IPS-18a (cell line): ENCODE measurements around the gene C1QTNF6.
"Not testable (repeated sequence)": the region's sequence is repeated elsewhere in the genome, so short reads cannot be mapped to it uniquely, and the experiment has no call there.

Experiments
- H3K27ac ChIP-seq: one replicate; pipeline ENCODE4 v1.5.1; 2013; ENCODE audit warnings: low read length
- H3K27me3 ChIP-seq: one replicate; pipeline ENCODE4 v1.6.1; 2013; ENCODE audit warnings: mild to moderate bottlenecking, low read length; ENCODE audit not compliant: control insufficient read depth, insufficient read depth
- H3K36me3 ChIP-seq: one replicate; pipeline ENCODE4 v1.6.1; 2013; ENCODE audit warnings: low read depth, low read length; ENCODE audit not compliant: control insufficient read depth
- H3K4me1 ChIP-seq: one replicate; pipeline ENCODE4 v1.6.1; 2013; ENCODE audit warnings: low read depth, low read length; ENCODE audit not compliant: control insufficient read depth
- H3K4me3 ChIP-seq: one replicate; pipeline ENCODE4 v1.5.1; 2013; ENCODE audit warnings: low read length
- H3K9ac ChIP-seq: one replicate; pipeline ENCODE4 v1.6.1; 2013; ENCODE audit warnings: mild to moderate bottlenecking, low read length, moderate library complexity
- H3K9me3 ChIP-seq: one replicate; pipeline ENCODE4 v1.6.1; 2013; ENCODE audit warnings: low read depth, low read length; ENCODE audit not compliant: control insufficient read depth

C1QTNF6 gene

DNA sequence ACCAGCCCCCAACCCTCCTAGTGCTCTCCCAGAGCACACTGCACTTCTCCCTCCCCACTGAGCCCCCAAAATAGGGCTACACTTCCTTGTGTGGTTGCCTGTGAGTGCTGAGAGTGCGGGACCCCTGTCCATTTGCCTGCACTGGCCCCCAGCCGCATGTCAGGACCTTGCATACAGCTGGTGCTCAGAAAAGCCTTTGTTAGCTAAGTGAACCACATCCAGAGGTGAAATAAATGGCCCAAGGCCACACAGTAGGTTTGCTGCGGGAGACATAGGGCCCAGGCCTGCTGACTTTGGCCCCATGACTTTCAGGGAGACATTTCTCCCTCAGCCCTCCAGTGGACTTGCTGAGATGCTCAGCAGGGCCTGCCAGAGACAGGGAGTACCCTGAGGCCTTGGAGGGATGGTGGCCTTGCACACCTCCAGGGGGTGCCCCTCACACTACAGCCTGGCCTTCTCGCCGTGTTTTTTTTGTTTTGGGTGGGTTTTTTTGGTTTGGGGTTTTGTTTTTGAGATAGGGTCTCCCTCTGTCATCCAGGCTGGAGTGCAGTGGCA, 14.0 kb upstream of the C1QTNF6 start:
- Histone ChIP-seq H3K36me3 (no peaks in the 10 kb centered on the region), H3K4me1 (peaks cover 6% of the 10 kb centered on the region), H3K27me3 (no peaks in the 10 kb centered on the region), H3K4me3 (no peak overlapping the region), H3K9me3 (no peaks in the 10 kb centered on the region), H3K27ac (no peak overlapping the region), H3K9ac (no peak overlapping the region)

DNA sequence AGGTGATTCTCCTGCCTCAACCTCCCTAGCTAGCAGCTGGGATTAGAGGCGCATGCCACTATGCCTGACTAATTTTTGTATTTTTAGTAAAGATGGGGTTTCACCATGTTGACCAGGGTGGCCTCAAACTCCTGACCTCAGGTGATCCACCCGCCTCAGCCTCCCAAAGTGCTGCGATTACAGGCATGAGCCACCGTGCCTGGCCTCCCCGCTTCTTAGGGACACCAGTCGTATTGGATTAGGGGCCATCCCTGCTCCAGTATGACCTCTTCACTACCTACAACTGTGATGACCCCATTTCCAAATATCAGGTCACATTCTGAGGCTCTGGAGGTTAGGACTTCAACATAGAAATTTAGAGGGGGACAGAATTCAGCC, 13.4 kb upstream of the C1QTNF6 start:
- H3K27ac ChIP-seq, H3K4me3 ChIP-seq, H3K9ac ChIP-seq, H3K4me1 ChIP-seq, H3K36me3 ChIP-seq, H3K9me3 ChIP-seq, H3K27me3 ChIP-seq: not testable (repeated sequence)

DNA sequence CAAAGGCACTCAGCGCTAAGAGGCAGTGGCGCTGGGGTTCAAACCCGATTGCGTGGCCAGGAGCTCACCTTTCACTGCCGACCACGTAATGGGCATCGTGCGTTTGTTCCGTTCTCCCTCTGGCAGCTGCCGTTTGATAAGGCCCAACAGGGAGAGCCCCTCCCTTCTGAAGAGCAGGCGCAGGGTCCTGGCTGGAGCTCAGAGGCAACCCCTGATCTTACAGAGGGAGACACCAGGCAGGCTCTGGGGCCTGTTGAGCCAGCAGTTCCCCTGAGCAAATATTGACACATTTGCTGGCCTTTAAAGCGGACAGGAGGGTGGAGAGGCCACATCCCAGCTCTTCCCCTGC, 11.7 kb upstream of the C1QTNF6 start:
- Histone ChIP-seq H3K9ac (no peak overlapping the region), H3K4me3 (no peak overlapping the region), H3K27me3 (no peaks in the 10 kb centered on the region), H3K9me3 (no peaks in the 10 kb centered on the region), H3K4me1 (peaks cover 9% of the 10 kb centered on the region), H3K27ac (no peak overlapping the region), H3K36me3 (no peaks in the 10 kb centered on the region)

DNA sequence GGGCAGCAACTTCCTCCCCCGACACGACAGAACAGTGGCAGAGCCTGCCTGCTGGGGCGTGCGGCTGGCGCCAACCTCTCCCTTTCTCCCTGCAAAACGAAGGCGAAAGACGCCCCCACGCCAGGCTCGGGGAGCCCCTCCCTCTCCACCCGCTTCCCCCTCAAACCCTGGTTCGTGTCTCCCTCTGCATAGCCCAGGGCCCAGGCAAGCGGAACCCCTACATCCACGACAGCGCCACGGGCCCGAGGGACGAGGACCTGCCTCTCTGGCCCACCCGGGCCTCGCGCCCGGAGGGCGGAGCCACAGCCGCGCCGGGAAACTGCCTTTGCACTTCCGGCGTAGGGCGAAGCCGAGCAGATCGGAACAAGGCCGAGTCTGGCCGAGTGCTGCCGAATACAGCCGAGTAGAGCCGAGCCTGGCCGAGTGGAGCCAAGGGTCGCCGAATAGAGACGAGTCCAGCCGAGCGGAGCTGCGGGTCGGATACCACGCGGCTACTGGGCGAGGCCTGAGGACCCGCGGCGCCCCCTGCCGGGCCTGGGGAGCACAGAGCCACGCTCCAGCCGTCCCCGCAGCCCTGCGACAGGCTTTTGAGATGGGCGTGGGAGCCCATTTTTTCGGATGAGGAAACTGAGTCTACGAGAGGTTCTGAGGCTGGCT, 11.2 kb upstream of the C1QTNF6 start:
- Histone ChIP-seq H3K9me3 (no peaks in the 10 kb centered on the region), H3K4me1 (peaks cover 9% of the 10 kb centered on the region), H3K9ac (peak overlapping the region; percentile 78), H3K4me3 (peak overlapping the region; percentile 76), H3K36me3 (no peaks in the 10 kb centered on the region), H3K27me3 (no peaks in the 10 kb centered on the region), H3K27ac (peak overlapping the region; percentile 18)

DNA sequence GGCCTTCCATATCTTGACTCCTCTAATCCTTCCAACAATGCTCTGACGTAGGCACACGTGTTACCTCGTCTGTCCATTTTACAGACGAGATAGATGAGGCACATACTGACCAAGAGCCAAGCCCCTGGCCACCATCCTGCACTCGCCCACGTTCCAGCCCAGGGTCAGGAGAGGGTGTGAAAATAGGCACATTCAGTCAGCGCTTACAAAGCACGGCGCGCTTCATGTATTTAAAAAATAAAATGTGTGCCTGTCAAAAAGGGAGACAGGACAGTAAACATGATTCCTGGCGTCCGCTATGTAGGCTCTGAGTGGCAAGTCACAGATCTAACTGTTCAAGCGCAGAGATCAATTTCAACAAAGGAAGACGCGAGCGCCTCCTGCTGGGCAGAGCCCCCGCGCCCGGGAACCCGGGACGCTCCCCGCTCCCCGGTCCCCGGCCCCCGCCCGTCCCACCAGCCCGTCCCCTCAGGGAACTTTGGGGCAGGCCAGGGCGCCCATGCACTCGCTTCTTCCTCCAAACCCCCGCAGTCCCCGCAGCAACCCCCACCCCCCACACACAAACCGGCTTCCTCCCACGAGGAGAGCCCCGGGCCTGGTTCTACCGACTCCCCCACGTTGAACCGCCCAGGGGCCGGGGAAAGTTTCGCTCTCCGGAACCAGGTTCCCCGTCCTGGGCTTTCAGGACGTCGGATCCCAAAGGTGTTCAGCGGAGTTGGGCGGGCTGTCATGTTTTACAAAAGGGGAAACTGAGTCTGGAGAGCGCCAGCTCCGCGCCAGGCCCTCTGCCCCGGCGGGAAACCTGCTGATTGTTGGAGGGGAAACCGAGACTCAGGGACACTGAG, 10.4 kb upstream of the C1QTNF6 start:
- Histone ChIP-seq H3K9ac (peak overlapping the region; percentile 78), H3K36me3 (no peaks in the 10 kb centered on the region), H3K4me1 (peaks cover 9% of the 10 kb centered on the region), H3K27me3 (no peaks in the 10 kb centered on the region), H3K27ac (peak overlapping the region; percentile 18), H3K9me3 (no peaks in the 10 kb centered on the region), H3K4me3 (peak overlapping the region; percentile 76)

DNA sequence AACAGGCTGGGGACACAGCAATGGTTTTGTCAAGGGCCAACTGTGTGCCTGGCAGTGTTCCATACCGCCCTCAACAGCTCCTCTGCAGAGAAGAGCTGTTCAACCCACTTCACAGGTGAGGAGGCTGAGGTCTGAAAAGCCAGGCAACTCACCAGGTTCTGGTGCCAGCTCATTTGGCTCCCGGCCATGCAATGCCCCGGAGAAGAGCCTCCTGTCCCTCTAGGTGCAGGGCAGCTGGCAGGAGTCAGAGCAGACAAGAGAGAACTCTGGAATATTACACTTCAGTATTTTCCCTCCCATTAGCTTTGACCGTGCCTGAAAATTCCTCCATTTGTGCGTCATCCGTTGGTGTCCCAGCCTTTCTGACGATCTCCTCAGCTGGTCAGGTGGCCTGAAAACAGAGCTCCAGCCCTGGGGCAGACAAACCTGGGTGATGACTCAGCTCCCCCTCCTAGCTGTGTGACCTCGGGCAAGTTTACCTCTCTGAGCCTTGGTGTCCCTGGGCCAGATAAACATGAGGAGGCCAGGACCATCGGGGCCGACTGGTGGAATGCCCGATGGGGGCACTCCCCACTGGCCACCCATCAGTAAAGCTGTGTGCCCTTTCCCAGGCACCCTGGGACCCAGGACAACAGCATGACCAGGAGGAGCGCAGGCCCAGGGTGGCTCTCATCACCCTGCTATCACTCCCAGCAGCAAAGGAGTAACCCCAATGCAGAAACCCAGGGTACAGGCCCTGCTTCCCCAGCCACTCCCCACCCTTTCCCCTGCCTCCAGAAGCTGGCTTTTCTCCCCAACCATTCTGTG, 9.6 kb upstream of the C1QTNF6 start:
- no peaks in the 10 kb centered on the region for H3K9me3 ChIP-seq
- H3K4me1 ChIP-seq: peaks cover 9% of the 10 kb centered on the region
- H3K36me3 ChIP-seq: no peaks in the 10 kb centered on the region
- no peak overlapping the region for H3K9ac ChIP-seq
- H3K27ac ChIP-seq: no peak overlapping the region
- H3K27me3 ChIP-seq: no peaks in the 10 kb centered on the region
- H3K4me3 ChIP-seq: peak overlapping the region; percentile 76

DNA sequence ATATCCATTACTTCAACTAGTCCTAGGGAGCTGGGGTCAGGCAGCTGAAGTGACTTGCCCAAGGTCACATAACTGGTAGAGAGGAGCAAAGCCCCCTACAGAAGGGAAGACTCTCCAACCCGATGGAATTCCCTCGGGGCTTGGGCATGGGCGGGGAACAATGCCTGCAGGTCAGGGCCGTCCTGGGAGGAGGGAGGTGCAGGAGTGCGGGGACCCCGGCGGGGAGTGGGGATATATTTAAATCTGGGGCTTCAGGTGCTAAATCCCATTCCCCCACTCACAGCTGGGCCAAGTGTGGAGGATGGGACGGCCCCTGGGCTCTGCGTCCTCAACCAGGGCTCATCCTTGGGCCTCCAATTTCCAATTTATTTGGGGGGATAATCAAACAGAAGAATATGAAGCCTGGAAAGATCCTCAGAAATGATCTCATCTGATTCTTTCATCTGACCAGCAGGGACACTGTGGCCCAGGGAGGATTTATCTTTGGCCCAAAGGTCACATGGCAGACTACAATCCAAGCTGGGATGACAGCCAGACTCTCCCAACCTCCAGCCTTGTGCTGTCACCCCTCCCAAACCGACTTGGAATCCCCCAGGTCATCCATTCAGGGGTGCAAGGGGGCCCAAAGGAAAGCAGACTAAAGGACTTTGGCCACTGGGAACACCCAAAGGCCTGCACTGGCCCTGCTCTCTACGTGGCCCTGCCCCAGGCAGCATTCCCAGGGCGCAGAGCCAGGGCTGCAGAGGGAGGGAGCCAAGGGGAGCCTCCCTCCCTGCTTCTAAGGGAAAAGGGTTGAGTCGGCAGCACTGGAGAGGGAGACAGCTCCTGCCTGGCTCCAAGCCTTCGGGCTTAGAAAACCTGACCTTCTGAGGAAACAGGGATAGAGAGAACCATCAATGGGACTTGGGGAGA, 8.7 kb upstream of the C1QTNF6 start:
- H3K36me3 ChIP-seq: no peaks in the 10 kb centered on the region
- H3K4me3 ChIP-seq: no peak overlapping the region
- H3K27ac ChIP-seq: no peak overlapping the region

DNA sequence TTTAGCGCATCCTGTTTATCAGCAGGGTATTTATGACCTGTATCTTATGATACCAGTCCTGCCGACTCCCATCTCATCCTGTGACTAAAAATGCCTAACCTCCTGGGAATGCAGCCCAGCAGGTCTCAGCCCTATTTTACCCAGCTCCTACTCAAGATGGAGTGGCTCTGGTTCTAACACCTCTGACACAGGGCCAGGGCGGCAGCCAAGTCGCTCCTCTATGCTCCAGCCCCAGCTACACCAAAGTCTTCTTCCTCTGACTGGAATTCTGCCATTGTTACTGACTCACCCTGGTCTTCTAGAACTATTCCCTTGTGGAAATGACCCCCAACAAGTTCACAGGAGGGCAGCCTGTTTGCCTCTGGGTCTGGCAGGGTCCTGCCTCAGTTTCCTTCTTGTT, 7.9 kb upstream of the C1QTNF6 start:
- Histone ChIP-seq H3K36me3 (no peaks in the 10 kb centered on the region), H3K27me3 (no peaks in the 10 kb centered on the region), H3K4me3 (no peak overlapping the region), H3K9me3 (peaks cover 7% of the 10 kb centered on the region), H3K9ac (no peak overlapping the region), H3K27ac (no peak overlapping the region), H3K4me1 (peaks cover 9% of the 10 kb centered on the region)

More for the DNA sequence above, 8.7 kb upstream of the C1QTNF6 start:
- H3K9ac ChIP-seq: no peak overlapping the region
- peaks cover 7% of the 10 kb centered on the region for H3K9me3 ChIP-seq
- H3K27me3 ChIP-seq: no peaks in the 10 kb centered on the region
- H3K4me1 ChIP-seq: peaks cover 9% of the 10 kb centered on the region

DNA sequence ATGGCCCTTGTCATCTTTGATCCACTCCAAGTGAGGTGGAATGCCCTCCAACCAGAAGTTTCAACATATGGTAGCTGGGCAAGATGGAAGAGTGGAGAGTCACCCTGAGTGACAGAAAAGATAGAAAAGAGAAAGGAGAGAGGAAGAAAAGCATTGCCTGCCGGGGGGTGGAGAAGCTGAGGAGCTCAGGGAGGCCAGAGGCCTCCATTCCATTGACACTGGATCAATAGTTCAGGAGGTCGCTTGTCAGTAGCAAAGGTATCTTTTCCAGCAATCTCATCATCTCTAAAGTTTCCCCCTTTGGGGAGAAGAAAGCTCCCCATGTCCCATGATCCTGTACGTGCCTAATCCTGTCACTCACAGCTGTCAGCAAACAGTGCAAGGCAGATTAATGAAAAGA, 6.7 kb upstream of the C1QTNF6 start:
- Histone ChIP-seq H3K4me1 (peaks cover 13% of the 10 kb centered on the region), H3K9ac (no peak overlapping the region), H3K27ac (no peak overlapping the region), H3K27me3 (no peaks in the 10 kb centered on the region), H3K9me3 (peaks cover 7% of the 10 kb centered on the region), H3K4me3 (no peak overlapping the region), H3K36me3 (no peaks in the 10 kb centered on the region)

DNA sequence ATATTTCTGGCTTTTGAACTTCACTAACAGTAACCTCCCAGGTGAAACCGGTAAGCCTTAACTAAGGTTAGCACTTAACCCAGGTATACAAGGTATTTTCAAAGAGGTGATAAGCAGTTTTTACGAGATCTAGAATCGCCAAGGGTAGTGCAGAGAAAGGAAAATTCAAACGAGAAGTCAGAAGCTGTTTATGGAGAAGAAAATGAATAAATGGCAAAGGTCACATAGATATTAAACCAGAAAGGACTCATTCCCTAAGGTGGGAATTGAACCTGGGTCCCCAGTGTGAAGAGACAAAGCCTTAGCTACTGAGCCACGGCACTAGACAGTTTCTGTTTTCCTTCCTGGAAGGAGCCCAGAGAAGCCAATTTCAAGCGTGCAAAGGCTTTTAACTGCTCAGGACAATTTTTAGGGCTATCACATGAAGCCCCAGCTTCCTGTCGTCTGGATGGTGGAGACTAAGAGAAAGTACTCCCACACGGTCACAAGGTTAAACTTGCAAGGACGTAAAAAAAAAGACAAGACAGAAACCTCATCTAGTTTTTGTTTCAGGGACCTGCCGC, 5.7 kb upstream of the C1QTNF6 start:
- Histone ChIP-seq H3K27ac (no peak overlapping the region), H3K9me3 (peaks cover 7% of the 10 kb centered on the region), H3K36me3 (no peaks in the 10 kb centered on the region), H3K4me1 (peaks cover 23% of the 10 kb centered on the region), H3K27me3 (no peaks in the 10 kb centered on the region), H3K9ac (no peak overlapping the region), H3K4me3 (no peak overlapping the region)
